ENCODE results near the gene AGPS.

AGPS gene

DNA sequence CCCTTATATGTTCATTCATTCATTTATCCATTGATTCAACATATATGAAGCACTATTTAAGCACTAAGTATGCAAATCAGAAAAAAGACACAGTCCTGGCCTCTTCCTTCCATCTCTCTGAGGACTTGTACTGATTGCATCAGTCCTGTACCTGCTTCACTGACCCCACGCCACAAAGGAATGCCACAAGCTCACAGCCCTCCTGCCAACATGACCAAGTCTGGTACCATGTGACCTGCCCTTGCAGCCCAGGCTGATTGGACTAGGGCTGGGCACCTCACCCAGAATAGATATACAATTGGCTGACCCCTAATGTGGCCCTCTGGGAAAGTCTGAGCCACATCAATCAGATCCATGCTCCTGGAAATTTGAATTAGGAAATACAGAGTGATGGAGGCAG lies 196.6 kb downstream of the AGPS start:
- DNase-seq (ENCODE audit: low read depth), result no peak

DNA sequence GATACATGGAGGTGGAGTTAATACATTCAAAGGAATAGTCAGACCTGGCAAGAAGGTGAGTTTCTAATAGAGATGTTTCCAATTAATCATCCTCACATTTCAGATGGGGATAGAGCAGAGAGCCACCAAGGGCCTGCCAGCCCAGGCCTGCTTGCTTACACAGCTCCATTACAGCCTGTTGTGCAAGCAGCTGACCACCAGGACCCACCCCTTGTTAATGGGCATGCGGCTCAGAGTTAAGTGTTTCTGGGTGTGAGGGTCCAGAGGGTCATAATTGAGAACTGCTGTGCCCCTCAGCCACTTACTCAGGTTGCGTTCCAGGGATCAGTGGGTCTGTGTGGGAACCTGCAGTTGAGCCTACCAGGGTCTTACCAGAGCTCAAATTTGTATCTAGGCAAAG lies 199.8 kb downstream of the AGPS start:
- DNase-seq (ENCODE audit: low read depth), result no peak

DNA sequence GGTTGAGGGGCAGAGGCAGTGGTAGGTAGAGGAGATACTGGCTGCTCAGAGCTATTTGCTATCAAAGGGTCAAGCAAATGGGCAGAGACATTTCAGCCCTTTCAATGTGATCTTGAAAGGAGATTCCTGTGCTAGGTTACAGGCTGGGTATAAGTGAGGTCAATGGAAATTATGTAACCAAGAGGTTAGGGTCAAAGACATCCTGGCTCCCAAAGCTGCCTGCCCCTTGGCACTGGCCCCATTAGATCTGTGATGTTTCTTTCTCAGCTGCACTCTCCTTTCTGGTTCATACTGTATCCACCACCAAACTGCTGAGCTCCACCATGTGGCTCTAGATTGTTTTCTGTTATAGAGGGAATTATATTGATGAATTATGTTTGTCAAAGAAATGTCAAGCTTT lies 200.4 kb downstream of the AGPS start:
- no peak for DNase-seq (ENCODE audit: low read depth)

DNA sequence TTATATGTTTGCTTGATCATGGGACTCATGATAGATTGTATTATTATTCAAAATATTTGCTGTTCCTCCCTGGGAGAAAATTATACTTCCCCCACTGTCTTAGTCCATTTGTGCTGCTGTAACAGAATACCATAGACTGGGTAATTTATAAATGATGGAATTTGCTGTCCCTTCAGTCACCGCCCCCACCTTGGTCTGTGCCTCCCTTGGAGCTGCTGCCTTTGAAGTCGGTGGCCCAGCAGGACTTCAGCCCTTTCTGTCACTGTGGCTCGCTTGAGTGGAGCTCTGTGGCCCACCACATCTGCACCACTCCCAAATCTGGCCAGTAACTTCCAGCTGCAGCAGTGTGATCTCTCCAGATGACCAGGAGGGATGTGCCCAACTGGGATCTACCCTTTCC lies 200.8 kb downstream of the AGPS start:
- DNase-seq (ENCODE audit: low read depth), result no peak
